ENCODE results near the gene CLTB. TPM values are rescaled to one million over a fixed set of nuclear protein-coding genes. Genes with fewer than 3 reads are reported as not detected.

Gene CLTB
- total RNA-seq, 1 donor from 2014 or later, result 35.2 TPM

GRCh38 chr5:176379881-176380280, 36.5 kb downstream of the CLTB start:
- Mint-ChIP-seq H3K4me1 (ENCODE audit: unreplicated experiment) (no peaks in the 10 kb centered on the region), H3K27ac (ENCODE audit: unreplicated experiment) (no peak overlapping the region), H3K4me3 (ENCODE audit: unreplicated experiment) (no peak overlapping the region), H3K9me3 (ENCODE audit: unreplicated experiment) (no peaks in the 10 kb centered on the region), H3K27me3 (ENCODE audit: unreplicated experiment) (no peaks in the 10 kb centered on the region), H3K36me3 (ENCODE audit: low read depth, unreplicated experiment) (peaks cover 12% of the 10 kb centered on the region)
- TF ChIP-seq CTCF (IDR thresholded peaks at IDR 0.05; ENCODE audit: unreplicated experiment), result no peak
- DNase-seq (ENCODE audit: low spot score), result no peak

GRCh38 chr5:176373100-176373818, 43.1 kb downstream of the CLTB start:
- no peak for DNase-seq (ENCODE audit: low spot score)
- H3K27ac Mint-ChIP-seq (ENCODE audit: unreplicated experiment), result no peak overlapping the region
- TF ChIP-seq CTCF (IDR thresholded peaks at IDR 0.05; ENCODE audit: unreplicated experiment), result no peak

GRCh38 chr5:176371621-176372539, 44.5 kb downstream of the CLTB start:
- no peak for DNase-seq (ENCODE audit: low spot score)
- H3K27me3 Mint-ChIP-seq (ENCODE audit: unreplicated experiment), result peaks cover 5% of the 10 kb centered on the region
- no peak overlapping the region for H3K4me3 Mint-ChIP-seq (ENCODE audit: unreplicated experiment)
- H3K27ac Mint-ChIP-seq (ENCODE audit: unreplicated experiment), result no peak overlapping the region
- H3K4me1 Mint-ChIP-seq (ENCODE audit: unreplicated experiment), result no peaks in the 10 kb centered on the region
- no peak for TF ChIP-seq CTCF (IDR thresholded peaks at IDR 0.05; ENCODE audit: unreplicated experiment)
- H3K36me3 Mint-ChIP-seq (ENCODE audit: low read depth, unreplicated experiment), result peaks cover 15% of the 10 kb centered on the region
- no peaks in the 10 kb centered on the region for H3K9me3 Mint-ChIP-seq (ENCODE audit: unreplicated experiment)

More at GRCh38 chr5:176373100-176373818, 43.1 kb downstream of the CLTB start:
- Mint-ChIP-seq H3K9me3 (ENCODE audit: unreplicated experiment) (no peaks in the 10 kb centered on the region), H3K4me1 (ENCODE audit: unreplicated experiment) (no peaks in the 10 kb centered on the region), H3K36me3 (ENCODE audit: low read depth, unreplicated experiment) (peaks cover 4% of the 10 kb centered on the region), H3K27me3 (ENCODE audit: unreplicated experiment) (no peaks in the 10 kb centered on the region), H3K4me3 (ENCODE audit: unreplicated experiment) (no peak overlapping the region)

GRCh38 chr5:176369934-176370711, 46.2 kb downstream of the CLTB start:
- Mint-ChIP-seq H3K9me3 (ENCODE audit: unreplicated experiment) (no peaks in the 10 kb centered on the region), H3K4me3 (ENCODE audit: unreplicated experiment) (no peak overlapping the region), H3K4me1 (ENCODE audit: unreplicated experiment) (no peaks in the 10 kb centered on the region), H3K27ac (ENCODE audit: unreplicated experiment) (no peak overlapping the region), H3K36me3 (ENCODE audit: low read depth, unreplicated experiment) (peaks cover 20% of the 10 kb centered on the region), H3K27me3 (ENCODE audit: unreplicated experiment) (peaks cover 9% of the 10 kb centered on the region)
- DNase-seq (ENCODE audit: low spot score), result no peak
- no peak for TF ChIP-seq CTCF (IDR thresholded peaks at IDR 0.05; ENCODE audit: unreplicated experiment)
